BE2C (cell line): ENCODE measurements around the gene PIP. TPM values are rescaled to one million over a fixed set of nuclear protein-coding genes. Genes with fewer than 3 reads are reported as not detected.
"Not testable (repeated sequence)": the region's sequence is repeated elsewhere in the genome, so short reads cannot be mapped to it uniquely, and the experiment has no call there.

Experiments
- DNase-seq: peaks from one replicate; pipeline ENCODE4 v3.0.0-alpha.2; 2020
- H3K27me3 ChIP-seq: fragments of 250-450 bp; sonication (Bioruptor Pico); 2 replicates; pipeline ENCODE4 v1.5.1; 2020; ENCODE audit warnings: mild to moderate bottlenecking
- H3K36me3 ChIP-seq: fragments of 250-450 bp; sonication (Bioruptor Pico); 2 replicates; pipeline ENCODE4 v1.5.1; 2020; ENCODE audit warnings: mild to moderate bottlenecking
- H3K4me1 ChIP-seq: fragments of 250-450 bp; sonication (Bioruptor Pico); 2 replicates; pipeline ENCODE4 v1.5.1; 2020
- H3K4me3 ChIP-seq: 2 replicates; pipeline ENCODE4 v1.5.1; 2011; ENCODE audit warnings: low read depth, low read length
- H3K9me3 ChIP-seq: fragments of 250-450 bp; sonication (Bioruptor Pico); 2 replicates; pipeline ENCODE4 v1.5.1; 2020
- polyA plus RNA-seq: library from polyadenylated mRNA; unstranded; fragments of >200 nt; gene quantifications from one replicate; pipeline ENCODE4 v1.2.1, GENCODE V29; 2012; ENCODE audit warnings: low read depth, missing spikeins; ENCODE audit not compliant: insufficient read length, insufficient read depth
- TF ChIP-seq, protein P1 (sequence below): IDR thresholded peaks from 2 replicates; pipeline ENCODE4 v1.5.1; 2012; ENCODE audit warnings: mild to moderate bottlenecking, low read depth, low read length

Gene PIP, protein sequence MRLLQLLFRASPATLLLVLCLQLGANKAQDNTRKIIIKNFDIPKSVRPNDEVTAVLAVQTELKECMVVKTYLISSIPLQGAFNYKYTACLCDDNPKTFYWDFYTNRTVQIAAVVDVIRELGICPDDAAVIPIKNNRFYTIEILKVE
- polyA plus RNA-seq, result not detected

DNA sequence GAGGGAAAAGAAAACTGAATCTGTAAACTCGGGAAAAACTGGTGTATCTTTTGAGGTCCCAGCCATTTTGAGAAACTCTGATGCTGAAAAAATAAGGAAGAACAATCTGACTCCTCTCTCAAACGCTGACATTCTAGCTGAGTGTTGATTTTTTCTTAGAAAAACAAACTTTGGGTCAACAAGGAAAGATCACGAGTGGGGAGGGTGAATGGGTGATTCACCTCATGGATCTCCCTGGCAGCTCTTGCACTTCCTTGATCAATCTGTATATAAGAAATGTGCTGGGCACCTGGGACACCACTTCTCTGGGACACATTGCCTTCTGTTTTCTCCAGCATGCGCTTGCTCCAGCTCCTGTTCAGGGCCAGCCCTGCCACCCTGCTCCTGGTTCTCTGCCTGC lies at the start of gene PIP:
Gene PIP (plus strand): TSS at position 297 of the 400 bp plus-strand sequence. CDS start 40 bp downstream, at position 337.
- DNase-seq, result no peak
- Histone ChIP-seq H3K4me3 (no peak within 1 kb of the TSS), H3K4me1 (no peaks in the 10 kb centered on the region), H3K27me3 (no peaks in the 10 kb centered on the region), H3K9me3 (no peaks in the 10 kb centered on the region), H3K36me3 (no peaks in the 10 kb centered on the region)
- TF ChIP-seq, protein P1, sequence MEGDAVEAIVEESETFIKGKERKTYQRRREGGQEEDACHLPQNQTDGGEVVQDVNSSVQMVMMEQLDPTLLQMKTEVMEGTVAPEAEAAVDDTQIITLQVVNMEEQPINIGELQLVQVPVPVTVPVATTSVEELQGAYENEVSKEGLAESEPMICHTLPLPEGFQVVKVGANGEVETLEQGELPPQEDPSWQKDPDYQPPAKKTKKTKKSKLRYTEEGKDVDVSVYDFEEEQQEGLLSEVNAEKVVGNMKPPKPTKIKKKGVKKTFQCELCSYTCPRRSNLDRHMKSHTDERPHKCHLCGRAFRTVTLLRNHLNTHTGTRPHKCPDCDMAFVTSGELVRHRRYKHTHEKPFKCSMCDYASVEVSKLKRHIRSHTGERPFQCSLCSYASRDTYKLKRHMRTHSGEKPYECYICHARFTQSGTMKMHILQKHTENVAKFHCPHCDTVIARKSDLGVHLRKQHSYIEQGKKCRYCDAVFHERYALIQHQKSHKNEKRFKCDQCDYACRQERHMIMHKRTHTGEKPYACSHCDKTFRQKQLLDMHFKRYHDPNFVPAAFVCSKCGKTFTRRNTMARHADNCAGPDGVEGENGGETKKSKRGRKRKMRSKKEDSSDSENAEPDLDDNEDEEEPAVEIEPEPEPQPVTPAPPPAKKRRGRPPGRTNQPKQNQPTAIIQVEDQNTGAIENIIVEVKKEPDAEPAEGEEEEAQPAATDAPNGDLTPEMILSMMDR, result no peak

DNA sequence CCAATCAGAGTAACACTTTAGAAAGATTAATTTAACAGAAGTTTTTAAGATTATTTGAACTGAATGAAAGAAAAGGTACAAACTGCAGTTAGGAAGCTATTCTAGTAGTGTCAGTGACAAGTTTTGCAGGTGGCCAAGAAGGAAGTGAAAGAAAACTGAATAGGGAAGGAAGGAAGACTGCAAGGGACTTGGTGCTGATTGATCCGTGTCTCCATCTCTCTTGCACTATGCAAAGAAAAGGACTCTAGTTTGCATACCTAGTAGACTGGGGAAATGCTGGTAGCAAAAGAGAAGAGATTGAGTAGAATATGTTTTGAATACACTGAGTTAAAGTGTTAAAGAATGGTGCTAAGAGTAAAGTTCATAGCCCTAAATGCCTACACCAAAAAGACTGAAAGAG lies 46.8 kb upstream of the PIP start:
- no peak overlapping the region for H3K4me3 ChIP-seq
- no peaks in the 10 kb centered on the region for H3K27me3 ChIP-seq
- no peaks in the 10 kb centered on the region for H3K4me1 ChIP-seq
- H3K9me3 ChIP-seq, result no peaks in the 10 kb centered on the region
- DNase-seq, result no peak
- TF ChIP-seq, protein P1, result no peak
- no peaks in the 10 kb centered on the region for H3K36me3 ChIP-seq

DNA sequence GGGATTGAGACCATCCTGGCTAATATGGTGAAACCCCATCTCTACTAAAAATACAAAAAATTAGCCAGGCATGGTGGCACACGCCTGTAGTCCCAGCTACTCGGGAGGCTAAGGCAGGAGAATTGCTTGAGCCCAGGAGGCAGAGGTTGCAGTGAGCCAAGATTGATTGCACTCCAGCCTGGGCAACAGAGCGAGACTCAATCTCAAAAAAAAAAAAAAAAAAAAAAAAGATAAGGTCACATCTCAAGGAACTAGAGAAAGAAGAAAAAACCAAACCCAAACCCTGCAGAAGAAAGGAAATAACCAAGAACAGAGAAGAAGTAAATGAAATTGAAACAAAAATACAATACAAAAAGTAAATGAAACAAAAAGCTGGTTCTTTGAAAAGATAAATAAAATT lies 46.3 kb upstream of the PIP start:
- not testable (repeated sequence) for H3K4me3 ChIP-seq, H3K27me3 ChIP-seq, H3K9me3 ChIP-seq, H3K4me1 ChIP-seq, H3K36me3 ChIP-seq, DNase-seq

DNA sequence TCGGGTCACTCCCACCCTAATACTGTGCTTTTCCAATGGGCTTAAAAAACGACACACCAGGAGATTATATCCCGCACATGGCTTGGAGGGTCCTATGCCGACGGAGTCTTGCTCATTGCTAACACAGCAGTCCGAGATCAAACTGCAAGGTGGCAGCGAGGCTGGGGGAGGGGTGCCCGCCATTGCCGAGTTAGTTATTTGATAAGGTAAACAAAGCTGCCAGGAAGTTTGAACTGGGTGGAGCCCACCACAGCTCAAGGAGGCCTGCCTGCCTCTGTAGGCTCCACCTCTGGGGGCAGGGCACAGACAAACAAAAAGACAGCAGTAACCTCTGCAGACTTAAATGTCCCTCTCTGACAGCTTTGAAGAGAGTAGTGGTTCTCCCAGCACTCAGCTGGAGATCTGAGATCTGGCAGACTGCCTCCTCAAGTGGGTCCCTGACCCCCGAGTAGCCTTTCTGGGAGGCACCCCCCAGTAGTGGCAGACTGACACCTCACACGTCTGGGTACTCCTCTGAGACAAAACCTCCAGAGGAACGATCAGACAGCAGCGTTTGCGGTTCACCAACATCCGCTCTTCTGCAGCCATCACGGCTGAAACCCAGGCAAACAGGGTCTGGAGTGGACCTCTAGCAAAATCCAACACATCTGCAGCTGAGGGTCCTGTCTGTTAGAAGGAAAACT lies 43.2 kb upstream of the PIP start:
- H3K27me3 ChIP-seq, H3K4me3 ChIP-seq, DNase-seq, H3K9me3 ChIP-seq, H3K4me1 ChIP-seq, H3K36me3 ChIP-seq: not testable (repeated sequence)

DNA sequence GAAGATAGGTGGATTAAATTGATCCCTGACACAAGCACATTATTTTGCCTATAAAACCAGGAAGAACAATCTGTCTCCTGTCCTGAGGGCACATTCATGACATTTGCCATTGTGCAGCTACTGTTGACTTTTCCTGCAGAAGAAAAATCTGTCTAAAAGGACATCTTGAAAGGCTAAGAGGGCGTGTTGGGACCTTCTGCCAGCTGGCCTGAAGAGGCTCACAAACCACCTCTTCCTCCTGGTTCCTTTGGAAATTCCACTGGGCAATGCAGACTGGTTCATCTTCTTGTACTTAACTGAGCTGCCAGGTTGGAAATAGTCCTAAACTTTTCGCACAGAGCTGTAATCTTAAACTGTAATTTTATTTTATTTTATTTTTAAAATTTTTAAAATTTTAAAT lies 35.7 kb upstream of the PIP start:
- Histone ChIP-seq H3K4me3 (no peak overlapping the region), H3K4me1 (no peaks in the 10 kb centered on the region), H3K27me3 (no peaks in the 10 kb centered on the region), H3K9me3 (no peaks in the 10 kb centered on the region), H3K36me3 (no peaks in the 10 kb centered on the region)
- TF ChIP-seq, protein P1, result no peak
- DNase-seq, result no peak

DNA sequence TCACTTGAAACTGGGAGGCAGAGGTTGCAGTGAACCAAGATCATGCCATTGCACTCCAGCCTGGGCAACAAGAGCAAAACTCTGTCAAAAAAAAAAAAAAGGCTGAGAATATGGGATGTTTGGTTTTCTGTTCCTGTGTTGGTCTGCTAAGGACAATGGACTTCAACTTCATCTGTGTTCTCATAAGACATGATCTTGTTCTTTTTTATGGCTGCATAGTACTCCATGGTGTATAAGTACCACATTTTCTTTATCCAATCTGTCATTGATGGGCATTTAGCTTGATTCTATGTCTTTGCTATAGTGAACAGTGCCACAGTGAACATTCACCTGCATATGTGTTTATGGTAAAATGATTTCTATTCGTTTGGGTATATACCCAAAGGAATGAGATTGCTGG lies 32.3 kb upstream of the PIP start:
- H3K36me3 ChIP-seq, DNase-seq, H3K9me3 ChIP-seq, H3K4me1 ChIP-seq, H3K4me3 ChIP-seq, H3K27me3 ChIP-seq: not testable (repeated sequence)

DNA sequence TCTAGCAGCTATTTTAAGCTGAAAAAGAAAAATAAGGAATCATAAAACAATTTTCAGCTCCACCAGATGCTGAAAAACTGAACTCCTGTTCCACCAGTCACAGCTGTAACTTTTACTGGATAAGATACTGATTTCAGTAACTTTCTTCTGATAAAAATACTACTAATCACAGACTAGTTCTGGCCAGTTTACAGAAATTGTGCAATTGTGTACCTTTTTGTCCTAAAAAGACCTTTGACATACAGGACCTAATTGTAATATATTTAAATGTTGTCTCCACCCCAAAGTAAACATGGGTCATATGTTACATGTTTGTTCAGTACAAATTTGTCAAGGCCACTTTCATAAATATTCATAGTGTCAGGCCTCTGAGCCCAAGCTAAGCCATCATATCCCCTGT lies 27.1 kb upstream of the PIP start:
- no peaks in the 10 kb centered on the region for H3K36me3 ChIP-seq
- H3K27me3 ChIP-seq, result no peaks in the 10 kb centered on the region
- TF ChIP-seq, protein P1, result no peak
- DNase-seq, result no peak
- no peak overlapping the region for H3K4me3 ChIP-seq
- no peaks in the 10 kb centered on the region for H3K9me3 ChIP-seq
- H3K4me1 ChIP-seq, result no peaks in the 10 kb centered on the region

DNA sequence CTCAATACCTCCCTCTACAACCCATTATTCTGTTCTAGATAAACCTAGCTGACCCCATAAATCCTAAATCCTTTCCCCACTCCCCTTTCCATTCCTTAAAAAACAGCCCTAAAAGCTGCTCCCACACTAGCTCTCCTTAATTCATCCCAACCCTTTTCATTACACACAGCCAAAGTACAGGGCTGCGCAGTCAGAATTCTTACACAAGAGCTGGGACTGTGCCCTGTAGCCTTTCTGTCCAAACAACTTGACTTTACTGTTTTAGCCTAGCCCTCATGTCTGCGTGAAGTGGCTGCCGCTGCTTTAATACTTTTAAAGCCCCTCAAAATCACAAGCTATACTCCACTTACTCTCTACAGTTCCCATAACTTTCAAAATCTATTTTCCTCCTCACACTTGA lies 23.9 kb upstream of the PIP start:
- not testable (repeated sequence) for H3K9me3 ChIP-seq, H3K27me3 ChIP-seq, DNase-seq, H3K36me3 ChIP-seq, H3K4me1 ChIP-seq, H3K4me3 ChIP-seq
